Measurements from ENCODE around the gene TTK. TPM values are rescaled to one million over a fixed set of nuclear protein-coding genes. Genes with fewer than 3 reads are reported as not detected.

The TTK gene
- total RNA-seq, 4 donors from 2014 or later = 1.2 to 9.4 (median 1.7) TPM

DNA sequence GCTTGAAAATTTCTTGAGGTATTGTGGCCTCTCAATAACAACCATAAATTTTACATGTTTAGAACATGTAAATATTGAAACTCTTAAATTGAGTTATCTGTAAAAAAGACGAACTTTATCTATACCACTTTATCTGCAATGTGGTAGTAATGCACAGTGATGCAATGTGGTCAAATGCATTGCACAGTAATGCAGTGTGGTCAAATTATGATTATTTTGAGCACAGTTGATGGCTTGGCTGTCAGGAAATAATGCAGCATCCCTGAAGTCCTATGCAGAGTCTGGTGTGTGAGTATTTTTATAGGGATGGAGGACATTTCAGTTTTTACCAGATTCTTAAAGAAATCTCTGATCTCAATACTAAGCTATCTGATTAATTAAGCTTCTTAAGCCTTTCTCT, 5.1 kb downstream of the TTK start:
- H3K9me3 ChIP-seq = no peaks in the 10 kb centered on the region
- H3K4me3 ChIP-seq = no peak overlapping the region
- peaks cover 0 to 11% (median 6%) of the 10 kb centered on the region in 4 donors for H3K4me1 ChIP-seq
- intact Hi-C loops (cut with DNase I; ENCODE audit: low total_unique reads) = no loop called here
- no peak for TF ChIP-seq POLR2A (IDR thresholded peaks at IDR 0.05)
- TF ChIP-seq POLR2AphosphoS5 (IDR thresholded peaks at IDR 0.05) = no peak
- TF ChIP-seq EP300 (IDR thresholded peaks at IDR 0.05; ENCODE audit: low read depth) = no peak
- no peak for TF ChIP-seq CTCF (IDR thresholded peaks at IDR 0.05)
- in situ Hi-C loops (cut with MboI; ENCODE audit: low pct_ligation_motif_present in 1 of 4, low pct_unique_long_range_greater_than_20kb in 1 of 4, low sequenced_read_pairs in 3 of 4) = no loop called here
- no peak for DNase-seq
- WGBS, 2 donors (ENCODE audit: low coverage in 1 of 2) = 67 to 76% methylated on average over 1 of the region's 1 CpG
- no peaks in the 10 kb centered on the region for H3K27me3 ChIP-seq
- no peaks in the 10 kb centered on the region for H3K36me3 ChIP-seq
- H3K27ac ChIP-seq = no peak overlapping the region

- in situ Hi-C loops (cut with MboI; ENCODE audit: low pct_ligation_motif_present in 1 of 4, low pct_unique_long_range_greater_than_20kb in 1 of 4, low sequenced_read_pairs in 3 of 4) = no loop called here
- Histone ChIP-seq H3K27me3 (no peaks in the 10 kb centered on the region), H3K9me3 (no peaks in the 10 kb centered on the region), H3K4me1 (peaks cover 0 to 4% (median under 1%) of the 10 kb centered on the region in 4 donors), H3K36me3 (no peaks in the 10 kb centered on the region), H3K27ac (no peak overlapping the region), H3K4me3 (no peak overlapping the region)
- no peak for TF ChIP-seq POLR2AphosphoS5 (IDR thresholded peaks at IDR 0.05)
- TF ChIP-seq CTCF (IDR thresholded peaks at IDR 0.05) = no peak
- no peak for TF ChIP-seq EP300 (IDR thresholded peaks at IDR 0.05; ENCODE audit: low read depth)
- no peak for TF ChIP-seq POLR2A (IDR thresholded peaks at IDR 0.05)
- no peak for DNase-seq
- intact Hi-C loops (cut with DNase I; ENCODE audit: low total_unique reads) = no loop called here
- 75 to 92% methylated on average over 2 of the region's 2 CpGs for WGBS, 2 donors (ENCODE audit: low coverage in 1 of 2)
Measured at GRCh38 chr6:80010288-80010687, 5.8 kb downstream of the TTK start.

- Histone ChIP-seq H3K4me3 (no peak overlapping the region), H3K9me3 (no peaks in the 10 kb centered on the region), H3K4me1 (no peaks in the 10 kb centered on the region), H3K36me3 (no peaks in the 10 kb centered on the region), H3K27me3 (no peaks in the 10 kb centered on the region), H3K27ac (no peak overlapping the region)
- intact Hi-C loops (cut with DNase I; ENCODE audit: low total_unique reads) = no loop called here
- TF ChIP-seq POLR2AphosphoS5 (IDR thresholded peaks at IDR 0.05) (no peak), POLR2A (IDR thresholded peaks at IDR 0.05) (no peak), CTCF (IDR thresholded peaks at IDR 0.05) (no peak), EP300 (IDR thresholded peaks at IDR 0.05; ENCODE audit: low read depth) (no peak)
- WGBS, 2 donors (ENCODE audit: low coverage in 1 of 2) = 45 to 59% methylated on average over 2 of the region's 2 CpGs
- DNase-seq = no peak
- in situ Hi-C loops (cut with MboI; ENCODE audit: low pct_ligation_motif_present in 1 of 4, low pct_unique_long_range_greater_than_20kb in 1 of 4, low sequenced_read_pairs in 3 of 4) = no loop called here
Measured at GRCh38 chr6:80015839-80016435, 11.5 kb downstream of the TTK start.

- intact Hi-C loops (cut with DNase I; ENCODE audit: low total_unique reads) = no loop called here
- TF ChIP-seq EP300 (IDR thresholded peaks at IDR 0.05; ENCODE audit: low read depth) (no peak), CTCF (IDR thresholded peaks at IDR 0.05) (no peak), POLR2AphosphoS5 (IDR thresholded peaks at IDR 0.05) (no peak), POLR2A (IDR thresholded peaks at IDR 0.05) (no peak)
Measured at GRCh38 chr6:80020381-80021120, 16.1 kb downstream of the TTK start.

More at GRCh38 chr6:80020381-80021120, 16.1 kb downstream of the TTK start:
- H3K4me1 ChIP-seq = no peaks in the 10 kb centered on the region
- H3K27me3 ChIP-seq = no peaks in the 10 kb centered on the region
- 93 to 95% methylated on average over 4 to 7 of the region's 7 CpGs for WGBS, 2 donors (ENCODE audit: low coverage in 1 of 2)
- no peak for DNase-seq
- H3K27ac ChIP-seq = no peak overlapping the region
- H3K4me3 ChIP-seq = no peak overlapping the region
- H3K9me3 ChIP-seq = no peaks in the 10 kb centered on the region
- in situ Hi-C loops (cut with MboI; ENCODE audit: low pct_ligation_motif_present in 1 of 4, low pct_unique_long_range_greater_than_20kb in 1 of 4, low sequenced_read_pairs in 3 of 4) = no loop called here
- no peaks in the 10 kb centered on the region for H3K36me3 ChIP-seq
